Measurements from ENCODE around the gene GNG2. TPM values are rescaled to one million over a fixed set of nuclear protein-coding genes. Genes with fewer than 3 reads are reported as not detected.
"Not testable (repeated sequence)": the region's sequence is repeated elsewhere in the genome, so short reads cannot be mapped to it uniquely, and the experiment has no call there.

GNG2 gene
- total RNA-seq, 6 experiments from 2014 or later: 1.9 to 7.6 (median 3.5) TPM

- ATAC-seq: no peak
- 49% methylated on average over 3 of the region's 3 CpGs for WGBS (ENCODE audit: insufficient coverage, low coverage, low lambda C conversion rate, missing lambda C conversion rate)
- DNase-seq: no peak
- Histone ChIP-seq H3K4me1 (no peaks in the 10 kb centered on the region), H3K4me3 (no peak overlapping the region), H3K27me3 (no peaks in the 10 kb centered on the region), H3K36me3 (no peaks in the 10 kb centered on the region), H3K9me3 (no peaks in the 10 kb centered on the region), H3K27ac (no peak overlapping the region)
- intact Hi-C loops (cut with DNase I): no loop called here
- no peak for TF ChIP-seq POLR2A (IDR thresholded peaks at IDR 0.05)
- no peak for TF ChIP-seq CTCF (IDR thresholded peaks at IDR 0.05)
Observed at GRCh38 chr14:51894250-51894649, 33.8 kb downstream of the GNG2 start.

- ATAC-seq (no peak), DNase-seq (no peak)
- H3K4me1 ChIP-seq: no peaks in the 10 kb centered on the region
- no peak overlapping the region for H3K27ac ChIP-seq
- TF ChIP-seq POLR2A (IDR thresholded peaks at IDR 0.05): no peak
- no peak for TF ChIP-seq CTCF (IDR thresholded peaks at IDR 0.05)
- H3K27me3 ChIP-seq: no peaks in the 10 kb centered on the region
- no peaks in the 10 kb centered on the region for H3K9me3 ChIP-seq
- intact Hi-C loops (cut with DNase I): no loop called here
- no peaks in the 10 kb centered on the region for H3K36me3 ChIP-seq
- no peak overlapping the region for H3K4me3 ChIP-seq
Observed at GRCh38 chr14:51895375-51895774, 35.0 kb downstream of the GNG2 start.

GRCh38 chr14:51897791-51898355 lies 37.5 kb downstream of the GNG2 start:
- H3K36me3 ChIP-seq: no peaks in the 10 kb centered on the region
- no peaks in the 10 kb centered on the region for H3K9me3 ChIP-seq
- H3K4me3 ChIP-seq: no peak overlapping the region
- intact Hi-C loops (cut with DNase I): no loop called here
- no peak overlapping the region for H3K27ac ChIP-seq
- H3K4me1 ChIP-seq: no peaks in the 10 kb centered on the region
- WGBS (ENCODE audit: insufficient coverage, low coverage, low lambda C conversion rate, missing lambda C conversion rate): 77% methylated on average over 1 of the region's 1 CpG
- ATAC-seq: no peak
- no peaks in the 10 kb centered on the region for H3K27me3 ChIP-seq
- TF ChIP-seq CTCF (IDR thresholded peaks at IDR 0.05): no peak
- TF ChIP-seq POLR2A (IDR thresholded peaks at IDR 0.05): no peak
- no peak for DNase-seq

- intact Hi-C loops (cut with DNase I): no loop called here
- no peaks in the 10 kb centered on the region for H3K36me3 ChIP-seq
- 66% methylated on average over 4 of the region's 5 CpGs for WGBS (ENCODE audit: insufficient coverage, low coverage, low lambda C conversion rate, missing lambda C conversion rate)
- H3K27ac ChIP-seq: no peak overlapping the region
- H3K27me3 ChIP-seq: no peaks in the 10 kb centered on the region
- H3K4me3 ChIP-seq: no peak overlapping the region
- no peaks in the 10 kb centered on the region for H3K4me1 ChIP-seq
- no peak for TF ChIP-seq CTCF (IDR thresholded peaks at IDR 0.05)
- no peak for TF ChIP-seq POLR2A (IDR thresholded peaks at IDR 0.05)
- DNase-seq (no peak), ATAC-seq (no peak)
- H3K9me3 ChIP-seq: no peaks in the 10 kb centered on the region
Observed at GRCh38 chr14:51901475-51902024, 41.1 kb downstream of the GNG2 start.

- H3K27ac ChIP-seq: peak overlapping the region in 1 of 3 donors; percentile 6
- intact Hi-C loops (cut with DNase I); H3K4me1 ChIP-seq; H3K9me3 ChIP-seq; H3K4me3 ChIP-seq; DNase-seq; H3K36me3 ChIP-seq; H3K27me3 ChIP-seq: not testable (repeated sequence)
- WGBS (ENCODE audit: insufficient coverage, low coverage, low lambda C conversion rate, missing lambda C conversion rate): 25% methylated on average over 6 of the region's 6 CpGs
- peak; percentile 54 to 83 (median 78) for ATAC-seq
Observed at GRCh38 chr14:51905656-51906121, 45.3 kb downstream of the GNG2 start.
